Aorta (tissue), 5 donors: ENCODE data around the gene STON2. TPM values are rescaled to one million over a fixed set of nuclear protein-coding genes. Genes with fewer than 3 reads are reported as not detected.

Source experiments
- ATAC-seq: fragments of 200-7000 bp; cut with Tn5 transposase; one replicate; pipeline ENCODE4 v1.9.1; 2022; ENCODE audit warnings: moderate library complexity; ENCODE audit not compliant: low FRiP score
- DNase-seq, 2 donors: peaks; one replicate each; pipeline ENCODE4 v3.0.0-alpha.2; 2020
- H3K27ac ChIP-seq, 2 donors: one replicate each; pipeline ENCODE4 v1.5.1; 2013; ENCODE audit warnings: low read length in 2 of 2, mild to moderate bottlenecking in 2 of 2, moderate library complexity in 2 of 2, control low read depth in 1 of 2, inconsistent platforms in 1 of 2, low read depth in 1 of 2
- H3K27me3 ChIP-seq, 2 donors: one replicate each; pipeline ENCODE4 v1.6.1; 2013; ENCODE audit warnings: control low read depth in 1 of 2, low read length in 1 of 2, mild to moderate bottlenecking in 1 of 2, moderate library complexity in 1 of 2; ENCODE audit not compliant: insufficient read depth in 2 of 2, control insufficient read depth in 1 of 2
- H3K36me3 ChIP-seq, 2 donors: one replicate each; pipeline ENCODE4 v1.6.1; 2013; ENCODE audit warnings: control low read depth in 1 of 2, low read length in 1 of 2, mild to moderate bottlenecking in 1 of 2; ENCODE audit not compliant: insufficient read depth in 2 of 2, control insufficient read depth in 1 of 2
- H3K4me1 ChIP-seq, 2 donors: one replicate each; pipeline ENCODE4 v1.6.1; 2013; ENCODE audit warnings: low read length in 2 of 2, control low read depth in 1 of 2, mild to moderate bottlenecking in 1 of 2, moderate library complexity in 1 of 2; ENCODE audit not compliant: insufficient read depth in 2 of 2, control insufficient read depth in 1 of 2
- H3K4me3 ChIP-seq, 2 donors: one replicate each; pipeline ENCODE4 v1.5.1; 2013; ENCODE audit warnings: low read length in 2 of 2, control low read depth in 1 of 2, mild to moderate bottlenecking in 1 of 2
- H3K9me3 ChIP-seq: one replicate; pipeline ENCODE4 v1.6.1; 2013; ENCODE audit warnings: mild to moderate bottlenecking, low read length; ENCODE audit not compliant: control insufficient read depth
- WGBS, 2 donors: extraction: QIAGEN DNeasy Blood & Tissue Kit; methylation state at CpG; one replicate each; pipeline ENCODE4 v1.1.7; 2013; 5-methylcytosine and 5-hydroxymethylcytosine counted together
- intact Hi-C, 2 donors: fragments of 100-400 bp; cut with DNase I; formaldehyde crosslinking; loops; one replicate each; pipeline versions ENCODE4 v1.14.2 to v1.15.0; 2022
- polyA plus RNA-seq, 2 donors: library from polyadenylated mRNA; stranded (reverse); fragments of 200-250 nt; gene quantifications; one replicate each; pipeline ENCODE4 v1.2.3, GENCODE V29; 2013
- total RNA-seq, 2 donors: library from RNA; stranded (reverse); fragmentation: NEBNext Ultra II Directional; extraction: Animal tissue kit (Norgen Biotek cat#: 25700); gene quantifications; one replicate each; pipeline ENCODE4 v1.2.1, GENCODE V29; 2021
- donor health status: healthy with polysubstance abuse.
- donor health status: Bipolar disorder and iron deficiency.
- donor health status: DM: no; HTN: no; CAD: no.
- donor health status: DM: no; HTN: no; CAD: no.
- donor health status: DM: yes; HTN: yes; CAD: no.

Gene STON2
- total and polyA plus RNA-seq, 4 donors, result 0.03 to 20.5 (median 6.3) TPM

- ATAC-seq, result no peak
- no peak overlapping the region for H3K27ac ChIP-seq
- WGBS, 2 donors, result 46 to 48% methylated on average over 5 of the region's 5 CpGs
Measured at GRCh38 chr14:81350344-81351130, 49.6 kb downstream of the STON2 start.

GRCh38 chr14:81348061-81348460 is 52.1 kb downstream of the STON2 start:
- Histone ChIP-seq H3K4me3 (no peak overlapping the region), H3K36me3 (no peaks in the 10 kb centered on the region), H3K9me3 (no peaks in the 10 kb centered on the region), H3K27ac (no peak overlapping the region), H3K27me3 (no peaks in the 10 kb centered on the region), H3K4me1 (no peaks in the 10 kb centered on the region)
- WGBS, 2 donors, result 69 to 79% methylated on average over 2 of the region's 2 CpGs
- intact Hi-C loops, result no loop called here
- DNase-seq, result no peak
- ATAC-seq, result no peak

More at GRCh38 chr14:81350344-81351130, 49.6 kb downstream of the STON2 start:
- no peaks in the 10 kb centered on the region for H3K4me1 ChIP-seq
- no peak for DNase-seq
- H3K36me3 ChIP-seq, result no peaks in the 10 kb centered on the region
- H3K9me3 ChIP-seq, result peaks cover 3% of the 10 kb centered on the region
- intact Hi-C loops, result no loop called here
- peaks cover 0 to 2% of the 10 kb centered on the region in 2 donors for H3K27me3 ChIP-seq
- no peak overlapping the region for H3K4me3 ChIP-seq

DNA sequence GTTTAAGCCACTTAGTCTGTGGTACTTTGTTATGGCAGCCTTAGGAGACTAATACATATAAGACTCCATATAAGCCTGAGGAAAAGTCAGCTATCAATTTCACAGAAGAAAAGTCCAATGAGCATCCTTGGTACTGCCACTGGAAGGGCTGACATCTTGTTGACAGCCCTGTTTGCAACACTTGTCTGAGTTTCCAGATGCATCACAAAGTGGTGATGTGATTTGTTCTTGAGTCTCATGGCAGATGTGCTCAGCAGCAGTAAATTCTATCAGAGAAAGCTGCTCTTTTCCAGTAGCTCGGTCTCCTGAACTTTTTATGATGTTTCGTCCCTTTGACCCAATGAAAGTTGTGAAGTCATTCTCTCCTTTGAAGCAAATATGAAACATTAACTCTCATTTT is 54.3 kb downstream of the STON2 start:
- H3K4me3 ChIP-seq, result no peak overlapping the region
- no peaks in the 10 kb centered on the region for H3K36me3 ChIP-seq
- H3K9me3 ChIP-seq, result no peaks in the 10 kb centered on the region
- WGBS, 2 donors, result 91 to 92% methylated on average over 2 of the region's 2 CpGs
- no peaks in the 10 kb centered on the region for H3K4me1 ChIP-seq
- no peaks in the 10 kb centered on the region for H3K27me3 ChIP-seq
- ATAC-seq (no peak), DNase-seq (no peak)
- intact Hi-C loops, result no loop called here
- no peak overlapping the region for H3K27ac ChIP-seq

- Histone ChIP-seq H3K4me1 (no peaks in the 10 kb centered on the region), H3K36me3 (no peaks in the 10 kb centered on the region), H3K9me3 (no peaks in the 10 kb centered on the region), H3K4me3 (no peak overlapping the region), H3K27ac (no peak overlapping the region), H3K27me3 (no peaks in the 10 kb centered on the region)
- DNase-seq (no peak), ATAC-seq (no peak)
- WGBS, 2 donors, result 85 to 87% methylated on average over 3 of the region's 3 CpGs
- intact Hi-C loops, result no loop called here
Measured at GRCh38 chr14:81344481-81345160, 55.5 kb downstream of the STON2 start.

- WGBS, 2 donors, result 56 to 63% methylated on average over 2 of the region's 2 CpGs
- H3K27ac ChIP-seq, result no peak overlapping the region
- no peaks in the 10 kb centered on the region for H3K9me3 ChIP-seq
- no peaks in the 10 kb centered on the region for H3K4me1 ChIP-seq
- DNase-seq, result no peak
- intact Hi-C loops, result no loop called here
- H3K36me3 ChIP-seq, result no peaks in the 10 kb centered on the region
- H3K4me3 ChIP-seq, result no peak overlapping the region
- ATAC-seq, result no peak
- H3K27me3 ChIP-seq, result no peaks in the 10 kb centered on the region
Measured at GRCh38 chr14:81343701-81344100, 56.4 kb downstream of the STON2 start.

DNA sequence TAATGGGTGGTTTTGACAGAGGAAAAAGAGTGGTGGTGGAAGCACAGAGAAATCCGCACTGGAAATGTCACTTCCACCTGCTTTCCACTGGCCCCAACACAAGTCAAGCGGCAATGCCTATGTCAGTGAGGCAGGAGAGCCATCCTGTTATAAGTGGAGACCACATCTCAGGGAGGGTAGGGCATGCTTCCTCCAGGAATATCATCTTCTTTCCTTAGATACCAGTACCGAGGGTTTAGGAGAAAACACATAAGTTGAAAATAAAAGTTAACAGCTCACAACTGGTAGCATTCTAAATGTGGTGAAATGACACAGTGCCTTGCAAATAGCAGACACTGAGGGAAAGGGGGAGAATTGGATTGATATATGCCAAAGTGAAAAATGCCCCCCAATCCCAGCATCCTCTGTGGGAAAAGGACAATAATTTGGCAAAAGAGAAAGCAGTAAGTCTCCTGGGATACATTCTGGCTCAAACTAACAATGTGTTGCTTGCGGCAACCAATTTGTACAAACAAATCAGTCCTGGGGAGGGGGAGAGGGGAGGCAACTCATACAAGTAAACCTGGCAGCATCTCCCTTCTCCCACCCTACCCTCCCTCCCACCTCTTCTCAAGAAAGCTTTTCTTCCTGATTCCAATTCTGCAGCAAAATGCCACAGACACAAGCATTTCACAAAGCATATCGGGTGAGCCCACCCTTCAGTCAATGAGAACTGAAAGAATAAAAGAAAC is 57.1 kb downstream of the STON2 start:
- Histone ChIP-seq H3K4me1 (no peaks in the 10 kb centered on the region), H3K4me3 (no peak overlapping the region), H3K27ac (no peak overlapping the region), H3K27me3 (no peaks in the 10 kb centered on the region), H3K9me3 (no peaks in the 10 kb centered on the region), H3K36me3 (no peaks in the 10 kb centered on the region)
- ATAC-seq (no peak), DNase-seq (no peak)
- intact Hi-C loops, result no loop called here
- 56 to 60% methylated on average over 5 of the region's 5 CpGs for WGBS, 2 donors

GRCh38 chr14:81341781-81342180 is 58.3 kb downstream of the STON2 start:
- H3K27ac ChIP-seq, result no peak overlapping the region
- intact Hi-C loops, result no loop called here
- ATAC-seq, result no peak
- no peak for DNase-seq
- H3K36me3 ChIP-seq, result no peaks in the 10 kb centered on the region
- peaks cover under 1% of the 10 kb centered on the region for H3K9me3 ChIP-seq
- WGBS, 2 donors, result 94 to 97% methylated on average over 3 of the region's 3 CpGs
- H3K4me3 ChIP-seq, result no peak overlapping the region
- H3K27me3 ChIP-seq, result peaks cover 0 to 2% of the 10 kb centered on the region in 2 donors
- H3K4me1 ChIP-seq, result no peaks in the 10 kb centered on the region

DNA sequence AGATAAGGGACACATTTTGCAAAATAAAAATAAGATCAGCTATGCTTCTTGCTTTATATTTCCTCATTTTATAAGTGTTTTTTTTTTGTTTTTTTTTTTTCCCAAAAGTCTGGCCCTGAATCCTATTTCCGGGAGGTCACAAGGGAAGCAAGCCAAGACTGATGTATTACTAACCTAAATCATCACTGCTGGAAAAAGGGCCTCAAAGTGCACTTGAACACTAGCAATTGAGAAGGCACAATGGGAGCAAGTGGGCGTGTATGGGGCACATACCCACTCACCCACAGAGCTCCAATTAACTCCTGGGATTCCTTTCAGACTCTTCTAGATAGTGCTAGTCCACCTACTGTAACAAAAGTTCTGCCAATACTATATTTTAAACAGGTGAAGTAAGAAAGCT is 58.8 kb downstream of the STON2 start:
- H3K27ac ChIP-seq, result no peak overlapping the region
- no peaks in the 10 kb centered on the region for H3K36me3 ChIP-seq
- no peaks in the 10 kb centered on the region for H3K4me1 ChIP-seq
- no peak overlapping the region for H3K4me3 ChIP-seq
- no peak for ATAC-seq
- intact Hi-C loops, result no loop called here
- H3K9me3 ChIP-seq, result peaks cover 3% of the 10 kb centered on the region
- 41 to 43% methylated on average over 2 of the region's 2 CpGs for WGBS, 2 donors
- H3K27me3 ChIP-seq, result peaks cover 0 to 2% of the 10 kb centered on the region in 2 donors
- DNase-seq, result no peak
